ENCODE measurements around the gene RFK. TPM values are rescaled to one million over a fixed set of nuclear protein-coding genes. Genes with fewer than 3 reads are reported as not detected.
"Not testable (repeated sequence)": the region's sequence is repeated elsewhere in the genome, so short reads cannot be mapped to it uniquely, and the experiment has no call there.

RFK gene
- polyA plus RNA-seq (2013, experiment 1 of 2), result 12.9 TPM
- 13.6 TPM for polyA plus RNA-seq (2013, experiment 2 of 2)

DNA sequence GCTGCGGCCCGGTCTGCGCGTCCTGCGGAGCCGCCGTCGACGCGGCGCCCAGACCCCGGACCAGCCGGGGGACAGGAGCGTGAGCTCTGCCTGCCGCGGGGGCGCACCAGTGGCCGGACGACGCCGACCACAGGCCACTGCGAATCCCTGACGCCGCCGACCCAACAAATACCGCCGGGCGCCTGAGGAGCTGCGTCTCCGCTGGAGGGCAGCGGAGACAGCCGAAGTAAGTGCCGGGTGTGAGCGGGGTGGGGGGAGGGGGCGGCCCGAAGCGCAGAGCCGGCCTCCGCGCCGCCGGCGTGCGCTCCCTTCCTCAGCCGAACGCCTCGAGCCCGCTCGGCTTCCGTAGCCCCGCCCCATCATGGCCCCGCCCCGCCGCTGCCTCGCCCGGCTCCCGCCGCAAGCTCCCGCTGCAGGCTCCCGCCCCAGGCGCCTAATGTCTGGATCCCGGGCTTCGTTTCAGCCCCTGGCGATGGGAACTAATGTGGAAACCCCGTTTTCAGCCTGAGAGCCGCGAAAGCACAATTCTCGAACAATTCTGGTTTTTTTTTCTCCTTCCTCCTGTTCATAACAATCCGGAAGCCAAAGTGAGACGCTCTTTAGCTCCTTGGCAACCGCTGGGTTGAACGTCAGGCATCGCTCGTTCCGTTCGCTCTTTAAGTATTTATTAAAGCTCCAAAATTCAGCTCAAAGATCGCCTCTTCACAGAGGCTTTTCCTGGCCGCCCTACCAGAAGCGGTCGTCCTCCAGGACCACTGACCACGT is at the start of gene RFK:
Gene RFK, minus strand, starts transcription at position 232 of the 765 bp plus-strand sequence. CDS start 255 bp downstream, outside the sequence.
- peaks cover 20% of the 10 kb centered on the region for H3K36me3 ChIP-seq (ENCODE audit: insufficient read depth, low read length)
- no peaks in the 10 kb centered on the region for H3K4me1 ChIP-seq (ENCODE audit: insufficient read depth, low read length)
- H3K9ac ChIP-seq (ENCODE audit: low read depth, low read length), result peak within 1 kb of the TSS; percentile 92
- WGBS, result under 1% methylated on average over 81 of the region's 81 CpGs
- H3K4me3 ChIP-seq (ENCODE audit: low read length), result peak within 1 kb of the TSS; percentile 99
- H3K9me3 ChIP-seq (ENCODE audit: insufficient read depth, low read depth, low read length), result peaks cover 5% of the 10 kb centered on the region; the same call in 1 of the 2 replicates
- no peaks in the 10 kb centered on the region for H3K27me3 ChIP-seq (ENCODE audit: insufficient read depth, low read length)
- H3K27ac ChIP-seq (ENCODE audit: low read depth, low read length), result peak within 1 kb of the TSS; percentile 96

DNA sequence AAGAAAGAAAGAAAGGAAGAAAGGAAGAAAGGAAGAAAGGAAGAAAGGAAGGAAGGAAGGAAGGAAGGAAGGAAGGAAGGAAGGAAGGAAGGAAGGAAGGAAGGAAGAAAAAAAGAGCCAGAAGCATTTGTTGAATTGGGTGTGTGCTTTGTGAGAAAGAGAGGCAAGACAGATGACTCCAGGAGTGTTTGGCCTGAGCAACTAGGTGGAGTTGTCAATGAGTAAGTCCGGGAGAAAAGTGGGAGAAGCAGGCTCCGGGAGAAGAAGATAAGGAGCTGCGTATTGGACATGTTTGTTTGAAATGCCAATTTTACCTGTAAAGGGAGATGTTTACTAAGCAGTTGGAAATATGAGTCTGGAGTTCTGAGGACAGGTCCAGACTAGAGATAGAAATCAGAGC is 49.7 kb upstream of the RFK start:
- WGBS, result 95% methylated on average over 3 of the region's 3 CpGs

DNA sequence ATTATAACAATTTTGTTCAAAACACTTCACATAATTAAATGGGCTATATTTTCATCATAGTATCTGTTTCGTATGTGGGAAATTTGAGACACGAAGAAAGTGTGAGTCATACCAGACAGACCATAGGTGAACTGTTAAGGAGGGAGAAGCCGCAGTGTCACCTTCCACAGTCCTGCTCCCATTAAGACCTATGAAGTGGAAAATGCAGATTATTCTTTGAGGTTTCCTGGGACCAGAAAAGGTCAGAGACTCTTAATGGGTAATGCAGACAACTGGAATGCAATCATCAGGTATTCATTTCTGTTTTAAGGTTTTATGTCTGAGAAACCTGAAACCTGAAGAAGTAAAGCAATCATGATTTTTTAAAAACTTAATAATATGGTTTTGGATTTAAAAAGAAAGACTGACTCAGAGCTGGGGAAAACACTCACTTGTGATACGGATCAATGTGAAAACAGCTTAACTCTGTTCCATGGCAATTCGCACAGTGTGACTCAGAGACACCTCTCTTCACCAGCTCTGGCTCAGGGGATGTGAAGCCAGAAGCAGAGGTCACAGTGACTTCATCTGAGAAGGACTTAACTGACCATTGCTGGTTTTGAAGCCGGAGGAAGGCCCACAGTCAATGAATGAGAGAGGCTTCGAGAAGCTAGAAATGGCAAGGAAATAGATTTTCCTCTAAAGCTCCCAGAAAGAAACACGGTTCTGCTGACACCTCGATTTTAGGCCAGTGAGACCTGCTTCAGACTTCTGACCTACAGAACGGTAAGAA is 47.5 kb upstream of the RFK start:
- no peak overlapping the region for H3K4me3 ChIP-seq (ENCODE audit: low read length)
- H3K9me3 ChIP-seq (ENCODE audit: insufficient read depth, low read depth, low read length), result no peaks in the 10 kb centered on the region
- no peak overlapping the region for H3K9ac ChIP-seq (ENCODE audit: low read depth, low read length)
- no peaks in the 10 kb centered on the region for H3K4me1 ChIP-seq (ENCODE audit: insufficient read depth, low read length)
- no peaks in the 10 kb centered on the region for H3K36me3 ChIP-seq (ENCODE audit: insufficient read depth, low read length)
- H3K27me3 ChIP-seq (ENCODE audit: insufficient read depth, low read length), result no peaks in the 10 kb centered on the region
- H3K27ac ChIP-seq (ENCODE audit: low read depth, low read length), result no peak overlapping the region
- 91% methylated on average over 10 of the region's 10 CpGs for WGBS

More for the DNA sequence above, 49.7 kb upstream of the RFK start:
- no peaks in the 10 kb centered on the region for H3K27me3 ChIP-seq (ENCODE audit: insufficient read depth, low read length)
- H3K4me1 ChIP-seq (ENCODE audit: insufficient read depth, low read length), result no peaks in the 10 kb centered on the region
- 0 out of 2 replicates have a peak, but pooled peaks cover 2% of the 10 kb centered on the region for H3K9me3 ChIP-seq (ENCODE audit: insufficient read depth, low read depth, low read length)
- no peaks in the 10 kb centered on the region for H3K36me3 ChIP-seq (ENCODE audit: insufficient read depth, low read length)
- H3K27ac ChIP-seq (ENCODE audit: low read depth, low read length), result no peak overlapping the region
- H3K4me3 ChIP-seq (ENCODE audit: low read length), result no peak overlapping the region
- no peak overlapping the region for H3K9ac ChIP-seq (ENCODE audit: low read depth, low read length)

DNA sequence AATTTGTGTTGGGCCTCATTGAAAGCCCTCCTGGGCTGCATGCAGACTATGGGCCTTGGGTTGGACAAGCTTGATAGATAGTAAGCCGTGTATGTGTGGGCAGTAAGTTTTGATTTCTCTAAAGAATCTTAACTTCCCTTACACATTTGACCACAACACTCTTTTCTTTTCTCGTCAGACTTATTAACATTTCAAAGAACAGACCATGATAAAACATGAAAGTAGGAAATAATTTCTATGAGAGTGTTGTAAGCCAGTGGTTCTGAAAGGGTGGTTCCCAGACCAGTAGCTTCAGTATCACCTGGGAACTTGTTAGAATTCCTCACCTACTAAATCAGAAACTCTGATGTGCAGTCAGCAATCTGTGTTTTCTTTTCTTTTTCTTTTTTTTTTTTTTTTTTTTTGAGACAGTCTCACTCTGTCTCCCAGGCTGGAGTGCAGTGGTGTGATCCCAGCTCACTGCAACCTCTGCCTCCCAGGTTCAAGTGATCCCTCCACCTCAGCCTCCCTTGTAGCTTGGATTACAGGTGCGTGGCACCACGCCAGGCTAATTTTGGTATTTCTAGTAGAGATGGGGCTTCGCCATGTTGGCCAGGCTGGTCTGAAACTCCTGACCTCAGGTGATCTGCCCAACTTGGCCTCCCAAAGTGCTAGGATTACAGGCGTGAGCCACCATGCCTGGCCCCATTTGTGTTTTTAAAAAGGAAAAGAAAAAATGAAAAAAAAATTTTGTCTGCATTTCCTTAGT is 44.8 kb upstream of the RFK start:
- Histone ChIP-seq H3K4me3 (ENCODE audit: low read length) (no peak overlapping the region), H3K36me3 (ENCODE audit: insufficient read depth, low read length) (no peaks in the 10 kb centered on the region), H3K4me1 (ENCODE audit: insufficient read depth, low read length) (no peaks in the 10 kb centered on the region), H3K9me3 (ENCODE audit: insufficient read depth, low read depth, low read length) (no peaks in the 10 kb centered on the region), H3K9ac (ENCODE audit: low read depth, low read length) (no peak overlapping the region), H3K27ac (ENCODE audit: low read depth, low read length) (no peak overlapping the region), H3K27me3 (ENCODE audit: insufficient read depth, low read length) (no peaks in the 10 kb centered on the region)
- 95% methylated on average over 4 of the region's 6 CpGs for WGBS

DNA sequence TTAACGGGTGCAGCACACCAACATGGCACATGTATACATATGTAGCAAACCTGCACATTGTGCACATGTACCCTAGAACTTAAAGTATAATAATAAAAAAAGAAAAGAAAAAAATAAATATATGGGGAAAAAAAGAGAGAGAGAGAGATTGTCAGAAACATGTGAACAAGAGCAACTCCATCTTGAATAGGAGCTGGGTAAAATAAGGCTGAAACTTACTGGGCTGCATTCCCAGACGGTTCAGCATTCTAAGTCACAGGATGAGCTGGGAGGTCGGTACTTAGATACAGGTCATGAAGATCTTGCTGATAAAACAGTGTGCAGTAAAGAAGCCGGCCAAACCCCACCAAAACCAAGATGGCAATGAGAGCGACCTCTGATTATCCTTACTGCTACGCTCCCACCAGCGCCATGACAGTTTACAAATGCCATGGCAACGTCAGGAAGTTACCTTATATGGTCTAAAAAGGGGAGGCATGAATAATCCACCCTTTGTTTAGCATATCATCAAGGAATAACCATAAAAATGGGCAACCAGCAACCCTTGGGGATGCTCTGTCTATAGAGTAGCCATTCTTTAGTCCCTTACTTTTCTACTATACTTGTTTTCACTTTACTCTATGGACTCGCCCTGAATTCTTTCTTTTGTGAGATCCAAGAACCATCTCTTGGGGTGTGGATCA is 42.9 kb upstream of the RFK start:
- not testable (repeated sequence) for H3K9ac ChIP-seq (ENCODE audit: low read depth, low read length); H3K9me3 ChIP-seq (ENCODE audit: insufficient read depth, low read depth, low read length); H3K27me3 ChIP-seq (ENCODE audit: insufficient read depth, low read length); H3K4me3 ChIP-seq (ENCODE audit: low read length); H3K4me1 ChIP-seq (ENCODE audit: insufficient read depth, low read length); H3K36me3 ChIP-seq (ENCODE audit: insufficient read depth, low read length); H3K27ac ChIP-seq (ENCODE audit: low read depth, low read length)
- WGBS, result 84% methylated on average over 8 of the region's 9 CpGs

DNA sequence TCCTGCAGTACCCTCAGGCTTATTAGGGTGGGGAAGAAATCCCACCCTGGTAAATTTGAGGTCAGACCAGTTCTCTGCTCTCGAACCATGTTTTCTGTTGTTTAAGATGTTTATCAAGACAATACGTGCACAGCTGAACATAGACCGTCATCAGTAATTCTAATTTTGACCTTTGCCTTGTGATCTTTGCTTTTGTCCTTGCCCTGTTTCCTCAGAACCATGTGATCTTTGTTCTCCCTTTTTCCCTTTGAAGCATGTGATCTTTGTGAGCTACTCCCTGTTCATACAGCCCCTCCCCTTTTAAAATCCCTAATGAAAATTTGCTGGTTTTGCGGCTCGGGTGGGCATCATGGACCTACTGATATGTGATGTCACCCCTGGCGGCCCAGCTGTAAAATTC is 40.7 kb upstream of the RFK start:
- H3K9me3 ChIP-seq (ENCODE audit: insufficient read depth, low read depth, low read length); H3K36me3 ChIP-seq (ENCODE audit: insufficient read depth, low read length); H3K4me1 ChIP-seq (ENCODE audit: insufficient read depth, low read length); H3K4me3 ChIP-seq (ENCODE audit: low read length); H3K27me3 ChIP-seq (ENCODE audit: insufficient read depth, low read length); H3K27ac ChIP-seq (ENCODE audit: low read depth, low read length); H3K9ac ChIP-seq (ENCODE audit: low read depth, low read length): not testable (repeated sequence)
- 96% methylated on average over 6 of the region's 6 CpGs for WGBS

DNA sequence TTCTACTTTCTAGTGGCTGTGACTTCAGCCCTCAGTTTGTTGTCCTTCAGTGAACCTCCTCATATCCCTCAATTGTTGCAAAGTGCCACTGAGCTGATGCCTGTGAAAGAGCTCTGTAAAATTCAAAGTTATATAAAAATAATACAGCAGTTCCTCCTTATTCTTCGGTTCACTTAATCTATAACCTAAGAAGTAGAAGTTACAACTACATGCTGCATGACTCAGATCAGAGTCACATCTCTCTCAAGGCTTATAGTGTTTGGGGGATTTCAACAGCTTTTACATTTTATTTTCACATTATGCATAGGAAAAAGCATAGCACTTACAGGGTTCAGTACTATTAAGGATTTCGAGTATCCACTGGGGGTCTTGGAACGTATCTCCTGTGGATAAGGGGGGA is 39.6 kb upstream of the RFK start:
- Histone ChIP-seq H3K9ac (ENCODE audit: low read depth, low read length) (no peak overlapping the region), H3K9me3 (ENCODE audit: insufficient read depth, low read depth, low read length) (no peaks in the 10 kb centered on the region), H3K27me3 (ENCODE audit: insufficient read depth, low read length) (no peaks in the 10 kb centered on the region), H3K4me1 (ENCODE audit: insufficient read depth, low read length) (peaks cover 6% of the 10 kb centered on the region; the same call in 1 of the 2 replicates), H3K27ac (ENCODE audit: low read depth, low read length) (no peak overlapping the region), H3K36me3 (ENCODE audit: insufficient read depth, low read length) (no peaks in the 10 kb centered on the region), H3K4me3 (ENCODE audit: low read length) (no peak overlapping the region)
- WGBS, result no CpG with 5 or more reads among the region's 3 CpGs

DNA sequence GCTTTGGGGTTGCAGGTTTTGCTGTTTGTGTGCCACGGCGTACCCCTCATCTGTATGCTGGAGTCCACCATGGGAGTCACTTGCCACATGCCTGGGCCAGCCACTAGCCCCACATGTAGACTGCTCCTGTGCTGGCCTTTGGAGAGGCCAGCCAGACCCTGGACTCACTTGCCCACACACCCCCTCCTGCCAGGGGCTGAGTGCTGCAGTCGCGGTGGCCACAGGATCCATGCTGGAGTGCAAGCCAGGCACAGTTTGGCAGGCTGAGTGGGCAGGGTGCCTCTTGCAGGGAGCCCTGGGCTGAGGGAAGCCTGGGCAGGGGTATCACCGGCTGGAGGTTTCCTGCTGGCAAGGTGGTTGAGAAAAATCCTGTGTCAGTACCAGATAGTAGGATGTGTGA is 39.2 kb upstream of the RFK start:
- WGBS, result 93% methylated on average over 5 of the region's 5 CpGs

DNA sequence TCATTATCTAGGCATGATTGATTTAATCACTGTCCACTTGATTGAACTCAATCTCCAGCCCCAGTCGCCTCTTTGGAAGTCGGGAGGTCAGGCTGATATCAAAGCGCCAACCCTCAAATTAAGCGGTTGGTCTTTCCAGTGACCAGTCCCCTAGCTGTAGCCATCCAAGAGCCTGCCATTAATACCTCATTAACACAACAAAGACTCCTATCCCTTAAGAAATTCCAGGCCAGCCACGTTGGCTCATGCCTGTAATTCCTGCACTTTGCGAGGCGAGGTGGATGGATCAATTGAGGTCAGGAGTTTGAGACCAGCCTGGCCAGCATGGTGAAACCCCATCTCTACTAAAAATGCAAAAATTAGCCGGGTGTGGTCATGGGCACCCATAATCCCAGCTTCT is 37.4 kb upstream of the RFK start:
- Histone ChIP-seq H3K9ac (ENCODE audit: low read depth, low read length) (no peak overlapping the region), H3K9me3 (ENCODE audit: insufficient read depth, low read depth, low read length) (no peaks in the 10 kb centered on the region), H3K27ac (ENCODE audit: low read depth, low read length) (no peak overlapping the region), H3K4me1 (ENCODE audit: insufficient read depth, low read length) (peaks cover 6% of the 10 kb centered on the region; the same call in 1 of the 2 replicates), H3K27me3 (ENCODE audit: insufficient read depth, low read length) (no peaks in the 10 kb centered on the region), H3K36me3 (ENCODE audit: insufficient read depth, low read length) (no peaks in the 10 kb centered on the region), H3K4me3 (ENCODE audit: low read length) (no peak overlapping the region)
- WGBS, result 67% methylated on average over 8 of the region's 8 CpGs

More for the DNA sequence above, 39.2 kb upstream of the RFK start:
- no peak overlapping the region for H3K27ac ChIP-seq (ENCODE audit: low read depth, low read length)
- no peak overlapping the region for H3K4me3 ChIP-seq (ENCODE audit: low read length)
- H3K4me1 ChIP-seq (ENCODE audit: insufficient read depth, low read length), result peaks cover 6% of the 10 kb centered on the region; the same call in 1 of the 2 replicates
- no peaks in the 10 kb centered on the region for H3K9me3 ChIP-seq (ENCODE audit: insufficient read depth, low read depth, low read length)
- H3K27me3 ChIP-seq (ENCODE audit: insufficient read depth, low read length), result no peaks in the 10 kb centered on the region
- no peak overlapping the region for H3K9ac ChIP-seq (ENCODE audit: low read depth, low read length)
- H3K36me3 ChIP-seq (ENCODE audit: insufficient read depth, low read length), result no peaks in the 10 kb centered on the region

DNA sequence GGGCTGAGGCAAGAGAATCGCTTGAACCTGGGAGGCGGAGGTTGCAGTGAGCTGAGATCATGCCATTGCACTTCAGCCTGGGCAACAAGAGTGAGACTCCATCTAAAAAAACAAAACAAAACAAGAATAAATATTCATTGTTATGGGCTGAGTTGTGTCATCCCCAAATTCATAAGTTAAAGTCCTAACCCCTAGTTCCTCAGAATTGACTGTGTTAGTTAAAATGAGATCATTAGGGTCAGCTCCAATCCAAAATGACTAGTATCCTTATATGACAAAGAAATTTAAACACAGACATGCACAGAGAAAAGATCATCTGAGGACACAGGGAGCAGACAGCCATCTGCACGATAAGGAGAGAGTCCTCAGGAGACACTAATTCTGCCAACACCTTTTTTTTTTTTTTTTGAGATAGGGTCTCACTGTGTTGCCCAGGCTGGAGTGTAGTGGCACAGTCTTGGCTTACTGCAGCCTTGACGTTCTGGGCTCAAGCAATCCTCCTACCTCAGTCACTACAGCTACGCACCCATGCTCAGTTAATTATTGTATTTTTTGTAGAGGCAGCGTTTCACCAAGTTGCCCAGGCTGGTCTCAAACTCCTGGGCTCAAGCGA is 32.7 kb upstream of the RFK start:
- H3K4me1 ChIP-seq (ENCODE audit: insufficient read depth, low read length), result peaks cover 6% of the 10 kb centered on the region; the same call in 1 of the 2 replicates
- H3K9ac ChIP-seq (ENCODE audit: low read depth, low read length), result no peak overlapping the region
- no peaks in the 10 kb centered on the region for H3K36me3 ChIP-seq (ENCODE audit: insufficient read depth, low read length)
- H3K4me3 ChIP-seq (ENCODE audit: low read length), result no peak overlapping the region
- no peaks in the 10 kb centered on the region for H3K27me3 ChIP-seq (ENCODE audit: insufficient read depth, low read length)
- H3K9me3 ChIP-seq (ENCODE audit: insufficient read depth, low read depth, low read length), result no peaks in the 10 kb centered on the region
- 90% methylated on average over 6 of the region's 7 CpGs for WGBS
- H3K27ac ChIP-seq (ENCODE audit: low read depth, low read length), result no peak overlapping the region
